Stimulated activated CD4-positive, alpha-beta T cell treated with anti-CD3 and anti-CD28 coated beads, Interleukin-2, amount 100 ng/mL, for 24 hours (primary cell): ENCODE data around the gene TRIM17.

Experiments
- DNase-seq, 2 donors: peaks; one replicate each; pipeline ENCODE4 v3.0.0-alpha.2; 2020

TRIM17 gene

GRCh38 chr1:228366866-228367741, 49.6 kb downstream of the TRIM17 start:
- no peak for DNase-seq

DNA sequence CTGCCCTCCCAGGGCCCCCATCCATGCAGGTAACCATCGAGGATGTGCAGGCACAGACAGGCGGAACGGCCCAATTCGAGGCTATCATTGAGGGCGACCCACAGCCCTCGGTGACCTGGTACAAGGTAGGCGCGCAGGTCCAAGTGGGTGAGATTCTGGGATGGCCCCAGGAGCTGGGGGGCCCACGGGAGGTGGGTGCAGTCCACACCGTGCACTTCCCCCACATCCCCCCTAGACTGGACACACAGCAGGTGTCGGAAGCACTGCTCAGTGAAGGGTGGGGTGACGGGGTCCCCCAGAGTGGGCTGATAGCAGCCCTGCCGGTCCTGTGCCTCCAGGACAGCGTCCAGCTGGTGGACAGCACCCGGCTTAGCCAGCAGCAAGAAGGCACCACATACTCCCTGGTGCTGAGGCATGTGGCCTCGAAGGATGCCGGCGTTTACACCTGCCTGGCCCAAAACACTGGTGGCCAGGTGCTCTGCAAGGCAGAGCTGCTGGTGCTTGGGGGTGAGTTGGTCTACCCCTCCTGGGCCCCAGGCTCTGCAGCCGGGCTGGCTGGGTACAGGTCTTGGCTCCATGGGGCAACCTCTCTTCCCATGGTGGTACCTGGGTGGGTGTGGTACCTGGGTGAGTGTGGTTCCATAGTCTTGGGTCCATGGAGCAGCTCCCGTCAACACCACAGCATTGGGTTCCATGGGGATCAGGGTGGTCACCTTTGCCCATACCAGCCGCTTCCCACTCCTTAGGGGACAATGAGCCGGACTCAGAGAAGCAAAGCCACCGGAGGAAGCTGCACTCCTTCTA, 50.4 kb downstream of the TRIM17 start:
- no peak for DNase-seq

DNA sequence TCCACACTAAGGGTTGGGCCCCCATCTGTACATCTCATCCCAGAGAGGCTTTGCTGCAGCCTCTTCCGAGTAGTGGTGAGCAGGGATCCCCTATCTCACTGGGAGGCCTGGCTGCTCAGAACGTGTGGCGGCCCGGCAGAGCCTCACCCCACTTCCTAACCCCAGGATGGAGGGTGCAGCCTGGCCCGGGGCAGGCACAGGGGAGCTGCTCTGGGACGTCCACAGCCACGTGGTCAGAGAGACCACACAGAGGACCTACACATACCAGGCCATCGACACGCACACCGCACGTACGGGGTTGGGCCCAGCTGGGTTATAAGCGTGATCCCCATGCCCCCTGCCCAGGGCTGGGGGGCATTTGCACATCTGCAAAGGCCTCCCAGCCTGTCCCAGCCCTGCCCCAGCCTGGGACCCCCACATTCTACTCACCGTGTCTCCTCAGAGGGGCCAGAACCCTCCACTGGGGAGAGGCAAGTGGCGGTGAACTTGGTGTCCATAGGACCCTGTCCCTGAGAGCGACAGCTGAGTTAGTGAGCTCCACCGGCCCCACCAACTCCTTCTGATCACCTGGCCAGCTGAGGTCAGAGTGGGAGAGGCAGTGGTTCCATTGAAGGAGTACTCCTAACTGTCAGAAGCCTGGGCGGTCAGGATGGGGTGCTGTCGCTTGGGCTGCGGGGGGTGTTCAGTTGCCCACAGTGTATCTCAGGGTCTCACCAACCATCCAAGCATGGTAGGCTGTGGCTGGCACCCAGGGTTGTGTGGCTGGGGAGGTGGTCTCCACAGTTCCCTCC, 51.2 kb downstream of the TRIM17 start:
- no peak for DNase-seq

GRCh38 chr1:228364706-228365213, 51.9 kb downstream of the TRIM17 start:
- DNase-seq: no peak

- no peak for DNase-seq
Measured at GRCh38 chr1:228364068-228364705, 52.5 kb downstream of the TRIM17 start.

DNA sequence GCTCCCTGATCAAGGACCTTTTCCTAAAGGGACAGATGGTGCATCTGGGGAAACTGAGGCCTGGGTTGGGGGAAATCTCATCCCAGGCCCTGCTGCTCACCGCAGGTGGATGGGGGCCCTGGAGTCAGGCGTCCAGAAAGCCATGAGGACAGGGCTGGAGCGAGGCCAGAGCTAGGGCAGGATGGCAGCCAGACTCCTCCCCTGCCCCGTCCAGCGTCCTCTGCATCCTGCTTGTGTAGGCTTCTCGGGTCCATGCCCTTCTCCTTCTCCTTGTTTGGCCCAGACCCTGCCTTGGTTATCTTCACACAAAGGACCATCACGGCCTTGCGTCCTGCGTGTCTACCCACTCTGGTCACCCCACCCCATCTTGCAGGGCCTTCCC, 53.0 kb downstream of the TRIM17 start:
- no peak for DNase-seq

- DNase-seq: no peak
Measured at GRCh38 chr1:228362884-228363450, 53.7 kb downstream of the TRIM17 start.

DNA sequence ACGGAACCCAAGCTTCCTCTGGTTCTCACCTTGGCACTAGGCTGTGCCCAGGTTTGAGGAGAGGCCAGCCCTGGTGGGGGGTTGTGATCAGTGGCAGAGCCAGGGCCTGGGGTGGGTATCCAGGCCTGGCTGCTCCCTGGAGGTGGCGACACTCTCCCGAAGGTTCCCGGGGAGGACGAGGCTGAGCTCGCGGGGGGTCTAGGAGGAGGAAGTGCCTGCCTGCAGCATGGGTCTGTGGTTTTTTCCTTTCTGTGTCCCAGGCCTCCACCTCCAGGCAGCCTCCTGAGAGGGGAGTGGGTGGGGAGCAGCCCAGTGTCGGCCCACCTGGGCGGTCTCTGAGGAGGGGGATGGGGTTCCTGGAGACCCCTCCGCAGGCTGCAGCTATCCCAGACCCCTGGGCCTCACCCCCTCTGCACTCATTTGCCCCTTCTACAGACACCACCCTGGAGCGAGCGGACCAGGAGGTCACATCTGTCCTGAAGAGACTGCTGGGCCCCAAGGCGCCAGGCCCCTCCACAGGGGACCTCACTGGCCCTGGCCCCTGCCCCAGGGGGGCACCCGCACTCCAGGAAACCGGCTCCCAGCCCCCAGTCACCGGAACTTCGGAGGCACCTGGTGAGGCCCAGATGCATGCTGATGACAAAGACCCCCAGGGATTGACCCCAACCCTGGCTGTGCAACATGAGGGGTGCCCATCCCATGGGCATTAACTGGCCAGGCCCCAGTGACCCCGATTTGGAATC, 54.3 kb downstream of the TRIM17 start:
- DNase-seq: no peak

GRCh38 chr1:228361314-228362140, 55.1 kb downstream of the TRIM17 start:
- no peak for DNase-seq

DNA sequence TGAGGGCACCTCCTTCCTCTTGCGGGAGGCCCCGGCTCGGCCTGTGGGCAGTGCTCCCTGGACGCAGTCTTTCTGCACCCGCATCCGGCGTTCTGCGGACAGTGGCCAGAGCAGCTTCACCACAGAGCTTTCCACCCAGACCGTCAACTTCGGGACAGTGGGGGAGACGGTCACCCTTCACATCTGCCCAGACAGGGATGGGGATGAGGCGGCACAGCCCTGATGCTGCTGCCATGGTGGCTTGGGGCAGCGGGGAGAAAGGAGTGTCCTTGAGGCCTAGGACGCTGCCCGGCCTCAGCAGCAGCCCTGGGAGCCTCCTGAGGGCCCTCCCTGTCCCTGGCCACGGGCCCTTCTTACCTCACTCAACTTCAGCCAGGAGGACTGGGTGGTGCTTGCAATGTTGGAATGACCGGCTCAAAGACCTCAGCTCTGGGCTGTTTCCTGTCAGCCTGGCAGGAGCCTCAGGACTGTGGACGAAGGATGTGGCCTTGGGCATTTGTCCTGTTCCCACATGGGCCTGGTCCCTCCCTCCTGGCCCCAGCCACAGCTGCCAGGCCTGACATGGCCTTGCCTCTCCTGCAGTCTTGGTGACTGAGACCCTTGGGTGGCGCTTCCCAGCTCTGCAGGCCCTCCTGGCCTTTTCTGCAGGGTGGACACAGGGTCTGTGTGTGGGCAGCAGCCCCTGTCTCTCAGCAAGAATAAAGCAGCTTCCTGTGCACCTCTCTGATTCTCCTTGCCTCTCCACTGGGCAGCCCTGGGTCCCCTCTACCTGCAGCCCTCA, 55.9 kb downstream of the TRIM17 start:
- no peak for DNase-seq

DNA sequence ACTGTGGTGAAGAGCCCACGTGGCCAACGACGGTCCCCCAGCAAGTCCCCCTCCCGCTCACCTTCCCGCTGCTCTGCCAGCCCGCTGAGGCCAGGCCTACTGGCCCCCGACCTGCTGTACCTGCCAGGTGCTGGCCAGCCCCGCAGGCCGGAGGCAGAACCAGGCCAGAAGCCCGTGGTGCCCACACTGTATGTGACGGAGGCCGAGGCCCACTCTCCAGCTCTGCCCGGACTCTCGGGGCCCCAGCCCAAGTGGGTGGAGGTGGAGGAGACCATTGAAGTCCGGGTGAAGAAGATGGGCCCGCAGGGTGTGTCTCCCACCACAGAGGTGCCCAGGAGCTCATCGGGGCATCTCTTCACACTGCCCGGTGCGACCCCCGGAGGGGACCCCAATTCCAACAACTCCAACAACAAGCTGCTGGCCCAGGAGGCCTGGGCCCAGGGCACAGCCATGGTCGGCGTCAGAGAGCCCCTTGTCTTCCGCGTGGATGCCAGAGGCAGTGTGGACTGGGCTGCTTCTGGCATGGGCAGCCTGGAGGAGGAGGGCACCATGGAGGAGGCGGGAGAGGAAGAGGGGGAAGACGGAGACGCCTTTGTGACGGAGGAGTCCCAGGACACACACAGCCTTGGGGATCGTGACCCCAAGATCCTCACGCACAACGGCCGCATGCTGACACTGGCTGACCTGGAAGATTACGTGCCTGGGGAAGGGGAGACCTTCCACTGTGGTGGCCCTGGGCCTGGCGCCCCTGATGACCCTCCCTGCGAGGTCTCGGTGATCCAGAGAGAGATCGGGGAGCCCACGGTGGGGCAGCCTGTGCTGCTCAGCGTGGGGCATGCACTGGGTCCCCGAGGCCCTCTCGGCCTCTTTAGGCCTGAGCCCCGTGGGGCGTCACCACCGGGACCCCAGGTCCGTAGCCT, 56.8 kb downstream of the TRIM17 start:
- no peak for DNase-seq

GRCh38 chr1:228358764-228359612, 57.7 kb downstream of the TRIM17 start:
- no peak for DNase-seq

DNA sequence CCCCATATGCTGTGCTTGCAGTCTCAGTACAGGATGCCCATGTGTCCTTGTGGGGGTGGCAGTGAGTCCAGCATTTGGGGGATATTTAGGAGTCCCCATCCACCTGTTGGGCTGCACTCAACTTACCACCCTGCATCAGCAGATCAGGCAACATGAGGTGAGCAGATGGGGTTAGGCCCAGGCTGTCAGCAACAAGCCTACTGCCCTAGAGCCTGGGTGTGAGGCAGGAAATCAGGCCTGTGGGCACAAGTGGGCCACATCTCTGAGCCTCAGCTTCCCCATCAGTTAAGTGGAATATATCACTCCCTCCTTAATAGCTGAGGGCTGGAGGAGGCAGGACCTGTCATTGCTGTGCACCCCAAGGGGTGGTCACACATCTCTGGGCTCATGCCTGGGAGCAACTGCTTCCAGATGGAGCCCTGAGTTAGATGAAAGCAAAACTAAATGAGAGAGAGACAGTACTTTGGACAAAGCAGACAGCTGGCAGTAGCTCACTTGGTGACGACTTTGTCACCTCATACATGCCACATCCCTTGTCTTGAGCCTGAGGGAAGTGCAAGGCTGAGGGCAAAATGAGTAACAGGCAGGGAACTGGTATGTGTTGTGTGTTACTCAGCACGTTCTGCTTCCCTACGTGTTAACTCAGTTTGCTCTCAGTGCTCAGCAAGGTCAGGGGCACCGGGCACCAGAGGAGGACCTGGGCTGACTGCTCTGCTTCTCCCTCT, 58.5 kb downstream of the TRIM17 start:
- DNase-seq: no peak
